HepG2 (cell line): ENCODE data around the gene ITPR1. TPM values are rescaled to one million over a fixed set of nuclear protein-coding genes. Genes with fewer than 3 reads are reported as not detected.

Source experiments
- CHD2 ChIP-seq: IDR thresholded peaks from 2 replicates; pipeline ENCODE4 v1.6.1; 2011; ENCODE audit warnings: low read depth, low read length, improper control_type of control experiment
- ETV6 ChIP-seq: sonication (generic); formaldehyde crosslinking; conservative IDR thresholded peaks from 2 replicates; pipeline ENCODE4 v1.4.0; 2020; ENCODE audit warnings: missing genetic modification reagents
- PAX8 ChIP-seq: sonication (generic); formaldehyde crosslinking; IDR thresholded peaks from 2 replicates; pipeline ENCODE4 v1.8.0; 2022; ENCODE audit warnings: mild to moderate bottlenecking, missing genetic modification reagents, borderline replicate concordance
- PRMT3 ChIP-seq: sonication (generic); formaldehyde crosslinking; IDR thresholded peaks from 2 replicates; pipeline ENCODE4 v1.8.1; 2022; ENCODE audit warnings: low read depth, mild to moderate bottlenecking, moderate library complexity, missing genetic modification reagents, borderline replicate concordance
- RXRA ChIP-seq: sonication (generic); formaldehyde crosslinking; IDR thresholded peaks from 2 replicates; pipeline ENCODE4 v1.5.1; 2020; ENCODE audit warnings: missing genetic modification reagents
- SIN3B ChIP-seq: fragments of 150-350 bp; IDR thresholded peaks from 2 replicates; pipeline ENCODE4 v1.6.1; 2014; ENCODE audit warnings: low read length
- SPEN ChIP-seq: sonication (generic); formaldehyde crosslinking; IDR thresholded peaks from 2 replicates; pipeline ENCODE4 v1.5.1; 2020; ENCODE audit warnings: low read depth, mild to moderate bottlenecking, missing genetic modification reagents
- THAP9 ChIP-seq: sonication (generic); formaldehyde crosslinking; IDR thresholded peaks from 2 replicates; pipeline ENCODE4; 2020; ENCODE audit warnings: missing genetic modification reagents, mild to moderate bottlenecking, borderline replicate concordance
- ZGPAT ChIP-seq: IDR thresholded peaks from 2 replicates; pipeline ENCODE4 v1.6.1; 2016; ENCODE audit warnings: mild to moderate bottlenecking
- ZNF232 ChIP-seq: sonication (generic); formaldehyde crosslinking; IDR thresholded peaks from 2 replicates; pipeline ENCODE4 v1.4.0; 2020; ENCODE audit warnings: missing genetic modification reagents, borderline replicate concordance
- ZNF543 ChIP-seq: sonication (generic); formaldehyde crosslinking; IDR thresholded peaks from 2 replicates; pipeline ENCODE4 v1.4.0; 2020; ENCODE audit warnings: mild to moderate bottlenecking, missing genetic modification reagents
- ZNF556 ChIP-seq: sonication (generic); formaldehyde crosslinking; IDR thresholded peaks from 2 replicates; pipeline ENCODE4 v1.4.0; 2020; ENCODE audit warnings: mild to moderate bottlenecking, missing genetic modification reagents, borderline replicate concordance
- ZNF7 ChIP-seq: IDR thresholded peaks from 2 replicates; pipeline ENCODE4 v1.6.1; 2016; ENCODE audit warnings: missing biosample characterization, missing genetic modification reagents
- polyA plus RNA-seq, 8 experiments: library from polyadenylated mRNA; depleted of rRNA in 3 of 8; stranded (reverse) in 7 of 8; unstranded in 1 of 8; fragments of >200 nt; fragmentation: Illumina TruSeq in 4 of 8; extraction: Trizol in 4 of 8; gene quantifications; 2 replicates each; pipeline versions ENCODE4 v1.2.1 to v1.2.3, GENCODE V29; 2011 to 2016; ENCODE audit warnings: low read depth in 4 of 8, missing spikeins in 1 of 8, mixed read lengths in 1 of 8; ENCODE audit not compliant: insufficient read depth in 1 of 8
- total RNA-seq, 5 experiments: library from RNA; depleted of rRNA; stranded (reverse); fragments of >200 nt; fragmentation: Illumina TruSeq; extraction: Trizol; gene quantifications; 2 replicates each; pipeline ENCODE4 v1.2.3, GENCODE V29; 2016; ENCODE audit warnings: low read depth in 1 of 5
- TF ChIP-seq, protein P1 (sequence below): sonication (generic); formaldehyde crosslinking; IDR thresholded peaks from 2 replicates; pipeline ENCODE4 v1.4.0; 2020; ENCODE audit warnings: missing genetic modification reagents
- TF ChIP-seq, protein P2 (sequence below): sonication (generic); formaldehyde crosslinking; IDR thresholded peaks from 2 replicates; pipeline ENCODE4 v1.8.1; 2022; ENCODE audit warnings: mild to moderate bottlenecking, missing genetic modification reagents
- TF ChIP-seq, protein P3 (sequence below): IDR thresholded peaks from 2 replicates; pipeline ENCODE4 v1.6.1; 2016; ENCODE audit warnings: control low read depth
- TF ChIP-seq, protein P4 (sequence below): sonication (generic); formaldehyde crosslinking; IDR thresholded peaks from 2 replicates; pipeline ENCODE4 v1.8.0; 2022; ENCODE audit warnings: mild to moderate bottlenecking, missing genetic modification reagents, moderate library complexity

ITPR1 gene
- total and polyA plus RNA-seq, 2 of the 13 experiments (the other 11 are each of a cell fraction or from before 2014, with no cell fraction given), result 10.0 to 11.4 TPM

GRCh38 chr3:4724051-4724629 lies 231.0 kb downstream of the ITPR1 start (continued):
- TF ChIP-seq, protein P1, sequence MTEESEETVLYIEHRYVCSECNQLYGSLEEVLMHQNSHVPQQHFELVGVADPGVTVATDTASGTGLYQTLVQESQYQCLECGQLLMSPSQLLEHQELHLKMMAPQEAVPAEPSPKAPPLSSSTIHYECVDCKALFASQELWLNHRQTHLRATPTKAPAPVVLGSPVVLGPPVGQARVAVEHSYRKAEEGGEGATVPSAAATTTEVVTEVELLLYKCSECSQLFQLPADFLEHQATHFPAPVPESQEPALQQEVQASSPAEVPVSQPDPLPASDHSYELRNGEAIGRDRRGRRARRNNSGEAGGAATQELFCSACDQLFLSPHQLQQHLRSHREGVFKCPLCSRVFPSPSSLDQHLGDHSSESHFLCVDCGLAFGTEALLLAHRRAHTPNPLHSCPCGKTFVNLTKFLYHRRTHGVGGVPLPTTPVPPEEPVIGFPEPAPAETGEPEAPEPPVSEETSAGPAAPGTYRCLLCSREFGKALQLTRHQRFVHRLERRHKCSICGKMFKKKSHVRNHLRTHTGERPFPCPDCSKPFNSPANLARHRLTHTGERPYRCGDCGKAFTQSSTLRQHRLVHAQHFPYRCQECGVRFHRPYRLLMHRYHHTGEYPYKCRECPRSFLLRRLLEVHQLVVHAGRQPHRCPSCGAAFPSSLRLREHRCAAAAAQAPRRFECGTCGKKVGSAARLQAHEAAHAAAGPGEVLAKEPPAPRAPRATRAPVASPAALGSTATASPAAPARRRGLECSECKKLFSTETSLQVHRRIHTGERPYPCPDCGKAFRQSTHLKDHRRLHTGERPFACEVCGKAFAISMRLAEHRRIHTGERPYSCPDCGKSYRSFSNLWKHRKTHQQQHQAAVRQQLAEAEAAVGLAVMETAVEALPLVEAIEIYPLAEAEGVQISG (CRISPR knock-in tag), result peak; percentile 52; the same call in 1 of the 2 replicates
- TF ChIP-seq, protein P2, sequence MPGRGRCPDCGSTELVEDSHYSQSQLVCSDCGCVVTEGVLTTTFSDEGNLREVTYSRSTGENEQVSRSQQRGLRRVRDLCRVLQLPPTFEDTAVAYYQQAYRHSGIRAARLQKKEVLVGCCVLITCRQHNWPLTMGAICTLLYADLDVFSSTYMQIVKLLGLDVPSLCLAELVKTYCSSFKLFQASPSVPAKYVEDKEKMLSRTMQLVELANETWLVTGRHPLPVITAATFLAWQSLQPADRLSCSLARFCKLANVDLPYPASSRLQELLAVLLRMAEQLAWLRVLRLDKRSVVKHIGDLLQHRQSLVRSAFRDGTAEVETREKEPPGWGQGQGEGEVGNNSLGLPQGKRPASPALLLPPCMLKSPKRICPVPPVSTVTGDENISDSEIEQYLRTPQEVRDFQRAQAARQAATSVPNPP (CRISPR knock-in tag), result no peak
- TF ChIP-seq ZNF7 (CRISPR knock-in tag), result no peak
- TF ChIP-seq ZNF232 (CRISPR knock-in tag), result 0 out of 2 replicates have a peak, but pooled peaks have one; percentile 43
- no peak for TF ChIP-seq PRMT3
- TF ChIP-seq ZNF556 (CRISPR knock-in tag), result no peak
- TF ChIP-seq ETV6 (CRISPR knock-in tag), result no peak
- no peak for TF ChIP-seq ZNF543 (CRISPR knock-in tag)
- TF ChIP-seq RXRA (CRISPR knock-in tag), result peak; percentile 88
- TF ChIP-seq, protein P3, sequence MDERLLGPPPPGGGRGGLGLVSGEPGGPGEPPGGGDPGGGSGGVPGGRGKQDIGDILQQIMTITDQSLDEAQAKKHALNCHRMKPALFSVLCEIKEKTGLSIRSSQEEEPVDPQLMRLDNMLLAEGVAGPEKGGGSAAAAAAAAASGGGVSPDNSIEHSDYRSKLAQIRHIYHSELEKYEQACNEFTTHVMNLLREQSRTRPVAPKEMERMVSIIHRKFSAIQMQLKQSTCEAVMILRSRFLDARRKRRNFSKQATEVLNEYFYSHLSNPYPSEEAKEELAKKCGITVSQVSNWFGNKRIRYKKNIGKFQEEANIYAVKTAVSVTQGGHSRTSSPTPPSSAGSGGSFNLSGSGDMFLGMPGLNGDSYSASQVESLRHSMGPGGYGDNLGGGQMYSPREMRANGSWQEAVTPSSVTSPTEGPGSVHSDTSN (CRISPR knock-in tag), result 0 out of 2 replicates have a peak, but pooled peaks have one; percentile 29
- peak; percentile 30; the same call in 1 of the 2 replicates for TF ChIP-seq SPEN (CRISPR knock-in tag)
- no peak for TF ChIP-seq SIN3B
- TF ChIP-seq ZGPAT (CRISPR knock-in tag), result peak; percentile 50; the same call in 1 of the 2 replicates
- TF ChIP-seq, protein P4, sequence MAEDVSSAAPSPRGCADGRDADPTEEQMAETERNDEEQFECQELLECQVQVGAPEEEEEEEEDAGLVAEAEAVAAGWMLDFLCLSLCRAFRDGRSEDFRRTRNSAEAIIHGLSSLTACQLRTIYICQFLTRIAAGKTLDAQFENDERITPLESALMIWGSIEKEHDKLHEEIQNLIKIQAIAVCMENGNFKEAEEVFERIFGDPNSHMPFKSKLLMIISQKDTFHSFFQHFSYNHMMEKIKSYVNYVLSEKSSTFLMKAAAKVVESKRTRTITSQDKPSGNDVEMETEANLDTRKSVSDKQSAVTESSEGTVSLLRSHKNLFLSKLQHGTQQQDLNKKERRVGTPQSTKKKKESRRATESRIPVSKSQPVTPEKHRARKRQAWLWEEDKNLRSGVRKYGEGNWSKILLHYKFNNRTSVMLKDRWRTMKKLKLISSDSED, result no peak
- TF ChIP-seq THAP9 (CRISPR knock-in tag), result peak; percentile 37; the same call in 1 of the 2 replicates
- TF ChIP-seq CHD2, result no peak
- TF ChIP-seq PAX8 (CRISPR knock-in tag), result no peak
